KMS-11 (cell line): ENCODE measurements around the gene TMEM89.

ENCODE experiments used
- H2AFZ ChIP-seq: fragments of 200-600 bp; sonication (generic); 2 replicates; pipeline ENCODE4 v1.6.1; 2016; ENCODE audit warnings: antibody characterized with exemption, mixed run types, low read depth
- H3K27ac ChIP-seq: fragments of 200-600 bp; sonication (generic); 2 replicates; pipeline ENCODE4 v1.6.1; 2016; ENCODE audit warnings: mild to moderate bottlenecking, mixed run types
- H3K27me3 ChIP-seq: fragments of 200-600 bp; sonication (generic); 2 replicates; pipeline ENCODE4 v1.6.1; 2017; ENCODE audit warnings: mild to moderate bottlenecking, low read depth, mixed run types, moderate library complexity; ENCODE audit not compliant: insufficient read depth
- H3K36me3 ChIP-seq: fragments of 200-600 bp; sonication (generic); 2 replicates; pipeline ENCODE4 v1.6.1; 2017; ENCODE audit warnings: mild to moderate bottlenecking, mixed run types; ENCODE audit not compliant: insufficient read depth
- H3K4me1 ChIP-seq: fragments of 200-600 bp; sonication (generic); 2 replicates; pipeline ENCODE4 v1.6.1; 2016; ENCODE audit warnings: mild to moderate bottlenecking, low read depth, mixed run types; ENCODE audit not compliant: poor library complexity, severe bottlenecking
- H3K4me2 ChIP-seq: fragments of 200-600 bp; sonication (generic); 2 replicates; pipeline ENCODE4 v1.7.0; 2016; ENCODE audit warnings: mild to moderate bottlenecking, mixed run types
- H3K4me3 ChIP-seq: fragments of 200-600 bp; sonication (generic); IDR thresholded peaks from 2 replicates; pipeline ENCODE4 v1.6.1; 2017; ENCODE audit warnings: low read depth, low read length, mixed read lengths; ENCODE audit not compliant: insufficient read depth
- H3K79me2 ChIP-seq: fragments of 200-600 bp; sonication (generic); 2 replicates; pipeline ENCODE4 v1.6.1; 2016; ENCODE audit warnings: low read depth, mixed run types; ENCODE audit not compliant: insufficient read depth
- H3K9ac ChIP-seq: fragments of 200-600 bp; sonication (generic); 2 replicates; pipeline ENCODE4 v1.6.1; 2016; ENCODE audit warnings: mild to moderate bottlenecking, mixed run types
- H4K20me1 ChIP-seq: fragments of 200-600 bp; sonication (generic); 2 replicates; pipeline ENCODE4 v1.6.1; 2016; ENCODE audit warnings: mild to moderate bottlenecking, mixed run types; ENCODE audit not compliant: insufficient read depth
- TF ChIP-seq, protein P1 (sequence below): fragments of 200-600 bp; sonication (generic); conservative IDR thresholded peaks from 2 replicates; pipeline ENCODE4 v1.6.1; 2017; ENCODE audit warnings: low read depth, mild to moderate bottlenecking, antibody characterized with exemption, low read length, moderate library complexity, mixed read lengths

The TMEM89 gene

DNA sequence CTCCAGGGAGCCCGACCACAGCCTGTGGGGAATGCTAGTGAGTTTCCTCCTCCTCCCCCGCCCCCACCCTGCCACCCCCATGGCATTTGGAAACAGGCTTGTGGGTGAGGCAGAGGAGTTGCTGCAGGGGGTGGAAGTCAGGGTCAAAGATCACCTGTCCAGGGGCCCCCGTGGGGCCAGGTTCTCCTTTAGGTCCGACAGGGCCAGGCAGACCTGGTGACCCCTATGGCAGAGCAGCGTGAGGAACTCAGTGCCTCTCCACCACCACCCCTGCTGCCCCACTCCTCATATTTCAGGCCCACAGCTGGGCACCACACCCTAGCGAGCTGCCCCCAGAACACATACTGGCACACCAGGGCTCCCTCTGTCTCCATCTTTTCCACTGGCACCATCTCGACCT, 49.1 kb downstream of the TMEM89 start:
- no peak overlapping the region for H3K4me2 ChIP-seq
- H3K27ac ChIP-seq: no peak overlapping the region
- no peaks in the 10 kb centered on the region for H3K27me3 ChIP-seq
- H3K79me2 ChIP-seq: no peaks in the 10 kb centered on the region
- no peak overlapping the region for H3K4me3 ChIP-seq
- H4K20me1 ChIP-seq: no peaks in the 10 kb centered on the region
- H3K9ac ChIP-seq: no peak overlapping the region
- TF ChIP-seq, protein P1, sequence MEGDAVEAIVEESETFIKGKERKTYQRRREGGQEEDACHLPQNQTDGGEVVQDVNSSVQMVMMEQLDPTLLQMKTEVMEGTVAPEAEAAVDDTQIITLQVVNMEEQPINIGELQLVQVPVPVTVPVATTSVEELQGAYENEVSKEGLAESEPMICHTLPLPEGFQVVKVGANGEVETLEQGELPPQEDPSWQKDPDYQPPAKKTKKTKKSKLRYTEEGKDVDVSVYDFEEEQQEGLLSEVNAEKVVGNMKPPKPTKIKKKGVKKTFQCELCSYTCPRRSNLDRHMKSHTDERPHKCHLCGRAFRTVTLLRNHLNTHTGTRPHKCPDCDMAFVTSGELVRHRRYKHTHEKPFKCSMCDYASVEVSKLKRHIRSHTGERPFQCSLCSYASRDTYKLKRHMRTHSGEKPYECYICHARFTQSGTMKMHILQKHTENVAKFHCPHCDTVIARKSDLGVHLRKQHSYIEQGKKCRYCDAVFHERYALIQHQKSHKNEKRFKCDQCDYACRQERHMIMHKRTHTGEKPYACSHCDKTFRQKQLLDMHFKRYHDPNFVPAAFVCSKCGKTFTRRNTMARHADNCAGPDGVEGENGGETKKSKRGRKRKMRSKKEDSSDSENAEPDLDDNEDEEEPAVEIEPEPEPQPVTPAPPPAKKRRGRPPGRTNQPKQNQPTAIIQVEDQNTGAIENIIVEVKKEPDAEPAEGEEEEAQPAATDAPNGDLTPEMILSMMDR: no peak
- H3K4me1 ChIP-seq: no peaks in the 10 kb centered on the region
- H2AFZ ChIP-seq: no peak overlapping the region
- no peaks in the 10 kb centered on the region for H3K36me3 ChIP-seq

DNA sequence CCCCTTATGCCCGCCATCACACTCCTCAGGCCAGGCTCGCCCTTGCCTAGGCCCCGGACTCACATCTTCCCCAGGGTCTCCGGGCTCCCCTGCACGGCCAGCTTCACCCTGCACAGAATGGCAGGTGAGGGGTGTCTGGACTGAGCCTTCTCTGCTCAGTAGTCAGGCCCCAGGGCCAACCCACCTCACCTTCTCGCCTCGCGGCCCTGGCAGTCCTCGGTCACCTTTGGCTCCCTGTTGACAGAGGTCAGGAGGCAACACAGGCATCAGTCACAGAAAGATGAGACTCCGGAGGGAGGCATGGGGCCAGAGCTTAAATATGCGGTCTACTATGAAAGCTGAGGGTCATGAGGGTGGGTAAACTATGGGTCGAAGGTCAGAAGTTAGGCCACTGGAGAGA, 49.6 kb downstream of the TMEM89 start:
- no peak overlapping the region for H3K9ac ChIP-seq
- no peak overlapping the region for H3K4me3 ChIP-seq
- H3K36me3 ChIP-seq: no peaks in the 10 kb centered on the region
- no peaks in the 10 kb centered on the region for H3K4me1 ChIP-seq
- no peak overlapping the region for H2AFZ ChIP-seq
- TF ChIP-seq, protein P1: no peak
- no peak overlapping the region for H3K27ac ChIP-seq
- no peak overlapping the region for H3K4me2 ChIP-seq
- no peaks in the 10 kb centered on the region for H3K27me3 ChIP-seq
- no peaks in the 10 kb centered on the region for H4K20me1 ChIP-seq
- H3K79me2 ChIP-seq: no peaks in the 10 kb centered on the region
